ENCODE measurements around the gene ACTR1A. TPM values are rescaled to one million over a fixed set of nuclear protein-coding genes. Genes with fewer than 3 reads are reported as not detected.

ACTR1A gene
- total and polyA plus RNA-seq, 2 donors (not counting 1 experiment from before 2014, with no cell fraction given), result 38.3 to 58.3 TPM

DNA sequence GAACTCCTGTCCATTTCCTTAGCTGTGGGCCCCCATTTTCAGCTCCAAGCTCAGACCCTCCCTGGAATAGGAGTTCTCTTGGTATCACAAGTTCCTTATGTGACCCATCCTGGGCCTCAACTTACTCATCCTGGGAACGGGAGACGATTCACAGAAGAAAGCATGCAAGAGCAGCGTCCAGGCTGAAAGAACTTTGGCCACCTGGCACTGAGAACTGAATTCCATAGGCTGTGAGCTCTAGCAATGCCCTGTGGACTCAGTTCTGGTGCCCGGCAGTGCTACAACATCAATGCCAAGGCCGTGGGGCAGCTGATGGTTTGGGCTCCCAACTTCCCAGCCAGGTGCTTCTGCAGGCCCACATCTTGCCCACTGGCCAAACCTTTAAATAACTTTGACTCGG, 66.2 kb downstream of the ACTR1A start:
- H3K27me3 Mint-ChIP-seq, result no peaks in the 10 kb centered on the region
- ChIA-PET POLR2A (interaction anchor here (0.5 to 2.1 kb wide), 4 partner anchors 41 to 606 kb away, joined by 3 to 12 read pairs (median 5); partner anchors contain the start of gene NFKB2), CTCF (interaction anchor here (0.6 kb wide), 1 partner anchor 15 kb away, joined by 3 read pairs; the partner anchor contains the start of gene C10orf95)
- ATAC-seq (ENCODE audit: low read depth) (no peak), DNase-seq (no peak)
- H3K27ac Mint-ChIP-seq, result peak overlapping the region; percentile 7
- no peaks in the 10 kb centered on the region for H3K36me3 ChIP-seq (replicated peaks in 1 of 2; ENCODE audit: control extremely low read depth in 1 of 2, control insufficient read depth in 1 of 2, extremely low read depth in 1 of 2, insufficient read depth in 2 of 2, low read length in 1 of 2)
- no peaks in the 10 kb centered on the region for H3K9me3 ChIP-seq (ENCODE audit: control extremely low read depth in 1 of 3, control insufficient read depth in 2 of 3, insufficient read depth in 1 of 3, low read length in 2 of 3)
- peak overlapping the region; percentile 62 for H3K4me2 ChIP-seq (replicated peaks; ENCODE audit: low read depth, low read length, poor library complexity, severe bottlenecking)
- H3K9ac ChIP-seq (ENCODE audit: low read length), result no peak overlapping the region
- intact Hi-C loops (cut with micrococcal nuclease), result no loop called here
- H3K27me3 ChIP-seq (replicated peaks in 1 of 4; ENCODE audit: control extremely low read depth in 1 of 4, control insufficient read depth in 3 of 4, insufficient read depth in 4 of 4, low read length in 3 of 4), result no peaks in the 10 kb centered on the region
- WGBS (ENCODE audit: insufficient coverage), result 69% methylated on average over 6 of the region's 6 CpGs
- H2AFZ ChIP-seq (ENCODE audit: insufficient read depth, low read depth, low read length, poor library complexity, severe bottlenecking), result peak overlapping the region; percentile 89
- peaks cover 26 to 42% of the 10 kb centered on the region in 2 donors for H3K4me1 ChIP-seq (ENCODE audit: control insufficient read depth in 2 of 2, insufficient read depth in 2 of 2, low read length in 2 of 2)
- peak overlapping the region; percentile 19 for H3K4me3 Mint-ChIP-seq
- no peaks in the 10 kb centered on the region for H3K9me3 Mint-ChIP-seq (ENCODE audit: insufficient read depth)
- H3K79me2 ChIP-seq (ENCODE audit: control insufficient read depth, insufficient read depth, low read length), result peaks cover 11% of the 10 kb centered on the region
- no peak overlapping the region for H3K4me3 ChIP-seq (ENCODE audit: control extremely low read depth in 1 of 5, extremely low read depth in 1 of 5, insufficient read depth in 1 of 5, low read depth in 2 of 5, low read length in 4 of 5)
- H3K4me1 Mint-ChIP-seq, result peaks cover 37% of the 10 kb centered on the region
- H4K20me1 ChIP-seq (ENCODE audit: control insufficient read depth, insufficient read depth, low read length, poor library complexity, severe bottlenecking), result no peaks in the 10 kb centered on the region
- TF ChIP-seq, protein P1, sequence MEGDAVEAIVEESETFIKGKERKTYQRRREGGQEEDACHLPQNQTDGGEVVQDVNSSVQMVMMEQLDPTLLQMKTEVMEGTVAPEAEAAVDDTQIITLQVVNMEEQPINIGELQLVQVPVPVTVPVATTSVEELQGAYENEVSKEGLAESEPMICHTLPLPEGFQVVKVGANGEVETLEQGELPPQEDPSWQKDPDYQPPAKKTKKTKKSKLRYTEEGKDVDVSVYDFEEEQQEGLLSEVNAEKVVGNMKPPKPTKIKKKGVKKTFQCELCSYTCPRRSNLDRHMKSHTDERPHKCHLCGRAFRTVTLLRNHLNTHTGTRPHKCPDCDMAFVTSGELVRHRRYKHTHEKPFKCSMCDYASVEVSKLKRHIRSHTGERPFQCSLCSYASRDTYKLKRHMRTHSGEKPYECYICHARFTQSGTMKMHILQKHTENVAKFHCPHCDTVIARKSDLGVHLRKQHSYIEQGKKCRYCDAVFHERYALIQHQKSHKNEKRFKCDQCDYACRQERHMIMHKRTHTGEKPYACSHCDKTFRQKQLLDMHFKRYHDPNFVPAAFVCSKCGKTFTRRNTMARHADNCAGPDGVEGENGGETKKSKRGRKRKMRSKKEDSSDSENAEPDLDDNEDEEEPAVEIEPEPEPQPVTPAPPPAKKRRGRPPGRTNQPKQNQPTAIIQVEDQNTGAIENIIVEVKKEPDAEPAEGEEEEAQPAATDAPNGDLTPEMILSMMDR (IDR thresholded peaks at IDR 0.05), result no peak
- no peak for TF ChIP-seq EZH2 (IDR thresholded peaks at IDR 0.05; ENCODE audit: borderline replicate concordance, insufficient read depth, low read depth, low read length, poor library complexity, severe bottlenecking)
- no peak overlapping the region for H3K27ac ChIP-seq (ENCODE audit: low read length in 2 of 2)

DNA sequence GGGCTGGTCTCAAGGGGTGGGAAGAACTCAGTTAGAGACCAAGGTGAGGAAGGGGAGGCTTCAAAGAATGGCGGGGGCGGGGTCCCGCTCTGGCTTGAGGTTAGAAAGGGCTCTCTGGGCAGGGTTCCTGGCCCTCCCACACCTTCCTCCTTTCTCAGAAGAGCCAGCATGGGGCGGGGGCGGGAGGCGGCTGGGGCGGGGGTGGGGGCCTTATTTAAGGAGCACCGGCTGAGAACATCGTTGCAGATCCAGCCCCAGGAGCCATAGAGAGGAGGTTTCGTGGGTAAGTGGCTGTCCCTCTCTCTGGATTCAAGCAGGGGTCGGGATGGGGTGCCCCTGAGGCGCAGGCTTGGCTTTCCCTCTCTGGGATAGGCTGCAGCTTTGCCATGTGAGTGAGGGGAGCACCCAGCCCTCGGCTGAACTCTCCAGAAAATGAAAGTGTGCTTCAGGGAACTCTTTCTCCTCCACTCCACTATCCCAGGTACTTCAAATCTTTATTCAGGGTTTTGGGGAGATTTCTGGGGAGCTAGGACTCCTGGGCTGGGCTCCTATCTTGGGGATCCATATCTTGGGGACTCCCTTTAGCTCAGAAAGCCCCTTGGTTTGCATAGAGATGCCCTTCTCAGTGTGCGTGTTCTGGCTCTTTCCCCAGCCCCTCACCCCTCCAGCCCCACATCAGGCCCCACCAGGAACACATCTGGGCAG, 66.8 kb downstream of the ACTR1A start:
- peak overlapping the region in 3 of 5 experiments; percentile 30 to 37 (median 33) for H3K4me3 ChIP-seq (ENCODE audit: control extremely low read depth in 1 of 5, extremely low read depth in 1 of 5, insufficient read depth in 1 of 5, low read depth in 2 of 5, low read length in 4 of 5)
- Mint-ChIP-seq H3K4me3 (peak overlapping the region; percentile 53), H3K27ac (peak overlapping the region; percentile 56), H3K4me1 (peaks cover 37% of the 10 kb centered on the region), H3K9me3 (ENCODE audit: insufficient read depth) (no peaks in the 10 kb centered on the region), H3K27me3 (no peaks in the 10 kb centered on the region)
- H3K9ac ChIP-seq (ENCODE audit: low read length), result peak overlapping the region; percentile 39
- ChIA-PET CTCF (interaction anchor here (0.6 to 1.0 kb wide), 2 partner anchors 16 to 31 kb away, joined by 3 read pairs; partner anchors contain the start of gene C10orf95), POLR2A (interaction anchor here (0.5 to 2.1 kb wide), 2 partner anchors 40 to 605 kb away, joined by 5 read pairs; partner anchors contain the start of gene NFKB2)
- H3K4me1 ChIP-seq (ENCODE audit: control insufficient read depth in 2 of 2, insufficient read depth in 2 of 2, low read length in 2 of 2), result peaks cover 26 to 42% of the 10 kb centered on the region in 2 donors
- H3K27ac ChIP-seq (ENCODE audit: low read length in 2 of 2), result no peak overlapping the region
- peak overlapping the region; percentile 62 for H3K4me2 ChIP-seq (replicated peaks; ENCODE audit: low read depth, low read length, poor library complexity, severe bottlenecking)
- DNase-seq (peak; percentile 23), ATAC-seq (ENCODE audit: low read depth) (no peak)
- WGBS (ENCODE audit: insufficient coverage), result 3% methylated on average over 6 of the region's 14 CpGs
- TF ChIP-seq EZH2 (IDR thresholded peaks at IDR 0.05; ENCODE audit: borderline replicate concordance, insufficient read depth, low read depth, low read length, poor library complexity, severe bottlenecking), result no peak
- TF ChIP-seq, protein P1 (IDR thresholded peaks at IDR 0.05), result no peak
- H2AFZ ChIP-seq (ENCODE audit: insufficient read depth, low read depth, low read length, poor library complexity, severe bottlenecking), result peak overlapping the region; percentile 89
- no peaks in the 10 kb centered on the region for H3K36me3 ChIP-seq (replicated peaks in 1 of 2; ENCODE audit: control extremely low read depth in 1 of 2, control insufficient read depth in 1 of 2, extremely low read depth in 1 of 2, insufficient read depth in 2 of 2, low read length in 1 of 2)
- H3K9me3 ChIP-seq (ENCODE audit: control extremely low read depth in 1 of 3, control insufficient read depth in 2 of 3, insufficient read depth in 1 of 3, low read length in 2 of 3), result no peaks in the 10 kb centered on the region
- intact Hi-C loops (cut with micrococcal nuclease), result no loop called here
- H4K20me1 ChIP-seq (ENCODE audit: control insufficient read depth, insufficient read depth, low read length, poor library complexity, severe bottlenecking), result no peaks in the 10 kb centered on the region
- H3K79me2 ChIP-seq (ENCODE audit: control insufficient read depth, insufficient read depth, low read length), result peaks cover 11% of the 10 kb centered on the region
- H3K27me3 ChIP-seq (replicated peaks in 1 of 4; ENCODE audit: control extremely low read depth in 1 of 4, control insufficient read depth in 3 of 4, insufficient read depth in 4 of 4, low read length in 3 of 4), result no peaks in the 10 kb centered on the region
